GM23338 (cell line): ENCODE data around the gene ARHGAP9.

Experiments
- EZH2 ChIP-seq: fragments of 200-600 bp; sonication (generic); IDR thresholded peaks from one replicate; pipeline ENCODE4 v1.8.0; 2017; ENCODE audit warnings: antibody characterized with exemption, mild to moderate bottlenecking, low read depth; ENCODE audit not compliant: unreplicated experiment
- POLR2AphosphoS5 ChIP-seq: IDR thresholded peaks from 2 replicates; pipeline ENCODE4 v1.6.1; 2016; ENCODE audit warnings: antibody characterized with exemption, low read depth
- STAT1 ChIP-seq: IDR thresholded peaks from one replicate; pipeline ENCODE4 v1.6.1; 2016; ENCODE audit warnings: antibody characterized with exemption; ENCODE audit not compliant: unreplicated experiment
- ZNF331 ChIP-seq: fragments of 250-450 bp; sonication (Bioruptor Pico); IDR thresholded peaks from 2 replicates; pipeline ENCODE4 v1.5.0; 2020; ENCODE audit warnings: low read depth, mild to moderate bottlenecking, moderate library complexity
- TF ChIP-seq, protein P1 (sequence below), 2 experiments: fragments of 200-600 bp in 1 of 2; sonication (generic) in 1 of 2; conservative IDR thresholded peaks; 2 replicates each; pipeline versions ENCODE4 v1.5.1 to v1.6.1; 2016 to 2017; ENCODE audit warnings: antibody characterized with exemption in 2 of 2, low read depth in 2 of 2, mild to moderate bottlenecking in 2 of 2, moderate library complexity in 1 of 2

GRCh38 chr12:57473392-57473791, 6.3 kb downstream of the ARHGAP9 start:
- TF ChIP-seq EZH2 (no peak), STAT1 (no peak), POLR2AphosphoS5 (no peak), ZNF331 (CRISPR knock-in tag) (no peak)
- TF ChIP-seq, protein P1, sequence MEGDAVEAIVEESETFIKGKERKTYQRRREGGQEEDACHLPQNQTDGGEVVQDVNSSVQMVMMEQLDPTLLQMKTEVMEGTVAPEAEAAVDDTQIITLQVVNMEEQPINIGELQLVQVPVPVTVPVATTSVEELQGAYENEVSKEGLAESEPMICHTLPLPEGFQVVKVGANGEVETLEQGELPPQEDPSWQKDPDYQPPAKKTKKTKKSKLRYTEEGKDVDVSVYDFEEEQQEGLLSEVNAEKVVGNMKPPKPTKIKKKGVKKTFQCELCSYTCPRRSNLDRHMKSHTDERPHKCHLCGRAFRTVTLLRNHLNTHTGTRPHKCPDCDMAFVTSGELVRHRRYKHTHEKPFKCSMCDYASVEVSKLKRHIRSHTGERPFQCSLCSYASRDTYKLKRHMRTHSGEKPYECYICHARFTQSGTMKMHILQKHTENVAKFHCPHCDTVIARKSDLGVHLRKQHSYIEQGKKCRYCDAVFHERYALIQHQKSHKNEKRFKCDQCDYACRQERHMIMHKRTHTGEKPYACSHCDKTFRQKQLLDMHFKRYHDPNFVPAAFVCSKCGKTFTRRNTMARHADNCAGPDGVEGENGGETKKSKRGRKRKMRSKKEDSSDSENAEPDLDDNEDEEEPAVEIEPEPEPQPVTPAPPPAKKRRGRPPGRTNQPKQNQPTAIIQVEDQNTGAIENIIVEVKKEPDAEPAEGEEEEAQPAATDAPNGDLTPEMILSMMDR (conservative IDR thresholded peaks at IDR 0.05; ENCODE audit: low read depth in 2 of 2): no peak
